GM19099 (cell line): ENCODE data around the gene GNLY.

ENCODE experiments used
- POLR2A ChIP-seq: IDR thresholded peaks from 3 replicates; pipeline ENCODE4 v1.6.1; 2011; ENCODE audit warnings: low read depth; ENCODE audit not compliant: insufficient read length; ENCODE audit errors: extremely low read depth

The GNLY gene

DNA sequence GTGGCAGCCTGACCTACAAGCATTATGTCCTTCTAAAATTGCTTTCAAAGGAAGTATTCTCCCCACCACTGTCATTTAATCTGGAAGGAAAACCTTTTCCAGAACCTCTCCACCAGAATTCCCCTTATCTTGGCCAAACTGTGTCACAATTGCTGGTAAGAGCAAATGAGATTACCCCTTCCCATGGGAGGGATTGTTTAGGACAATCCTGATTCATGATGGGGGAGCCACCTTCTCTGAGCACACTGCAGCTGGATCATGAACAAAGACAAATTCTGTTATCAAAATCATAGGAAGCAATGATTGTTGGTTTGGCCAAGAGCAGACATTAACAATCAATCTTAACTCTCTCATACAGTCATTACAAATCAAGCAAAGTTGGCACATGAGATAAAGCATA is 41.5 kb downstream of the GNLY start:
- TF ChIP-seq POLR2A, result no peak

DNA sequence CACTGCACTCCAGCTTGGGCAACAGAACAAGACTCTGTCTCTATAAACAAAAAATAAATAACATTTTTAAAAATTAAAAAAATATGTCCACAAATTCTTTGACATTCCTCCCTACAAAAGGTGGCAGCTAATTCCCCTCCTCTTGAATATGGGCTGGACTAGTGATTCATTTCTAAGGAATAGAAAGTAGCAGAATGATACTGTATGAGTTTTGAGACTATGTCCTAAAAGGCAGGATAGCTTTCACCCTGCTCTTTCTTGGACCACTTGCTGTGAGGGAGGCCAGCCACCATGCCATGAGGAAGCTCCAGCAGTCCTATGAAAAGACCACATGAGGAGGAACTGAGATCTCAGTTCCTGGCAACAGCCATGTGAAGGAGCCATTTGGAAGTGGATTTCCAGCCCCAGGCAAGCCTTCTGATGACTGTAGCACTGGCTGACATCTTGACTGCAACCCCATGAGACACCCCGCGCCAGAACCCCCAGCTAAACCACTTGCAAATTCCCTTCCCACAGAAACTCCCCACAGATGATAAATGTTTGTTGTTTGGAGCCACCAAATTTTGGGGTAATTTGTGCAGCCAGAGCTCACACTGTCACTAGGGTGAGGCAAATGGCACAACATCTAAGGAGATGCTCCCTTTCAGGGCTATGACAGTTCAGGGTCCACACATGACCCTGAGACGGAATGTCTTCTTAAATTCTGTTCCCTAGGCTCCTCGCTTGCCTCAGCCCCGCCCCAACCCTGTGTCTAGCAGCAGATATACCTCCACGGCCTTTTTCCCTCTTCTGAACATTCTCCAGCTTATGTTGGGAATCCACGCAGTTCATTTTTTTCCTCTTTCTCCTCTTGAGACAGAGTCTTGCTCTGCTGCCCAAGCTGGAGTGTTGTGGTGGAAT is 42.5 kb downstream of the GNLY start:
- TF ChIP-seq POLR2A, result no peak

- TF ChIP-seq POLR2A, result no peak
Measured at GRCh38 chr2:85737481-85737880, 43.3 kb downstream of the GNLY start.

GRCh38 chr2:85737961-85738360 is 43.8 kb downstream of the GNLY start:
- no peak for TF ChIP-seq POLR2A

DNA sequence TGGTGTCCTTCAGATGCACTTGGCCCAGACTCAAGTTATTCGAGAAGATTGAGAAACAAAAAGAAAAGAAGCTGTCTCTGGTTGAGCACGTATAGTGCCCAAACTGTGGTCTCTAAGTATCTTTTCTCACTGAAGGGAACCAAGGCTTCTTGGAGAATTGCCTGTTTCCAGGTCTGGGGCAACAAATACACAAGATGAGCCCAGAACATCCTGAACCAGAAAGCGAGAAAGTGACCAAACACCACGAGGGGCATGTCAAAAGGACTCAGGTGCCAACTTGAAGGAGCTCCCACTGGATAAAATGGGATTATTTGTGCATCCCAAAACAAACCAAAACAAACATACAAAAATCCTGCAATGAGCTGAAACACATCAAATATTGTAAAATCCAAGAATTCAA is 46.0 kb downstream of the GNLY start:
- TF ChIP-seq POLR2A, result no peak

DNA sequence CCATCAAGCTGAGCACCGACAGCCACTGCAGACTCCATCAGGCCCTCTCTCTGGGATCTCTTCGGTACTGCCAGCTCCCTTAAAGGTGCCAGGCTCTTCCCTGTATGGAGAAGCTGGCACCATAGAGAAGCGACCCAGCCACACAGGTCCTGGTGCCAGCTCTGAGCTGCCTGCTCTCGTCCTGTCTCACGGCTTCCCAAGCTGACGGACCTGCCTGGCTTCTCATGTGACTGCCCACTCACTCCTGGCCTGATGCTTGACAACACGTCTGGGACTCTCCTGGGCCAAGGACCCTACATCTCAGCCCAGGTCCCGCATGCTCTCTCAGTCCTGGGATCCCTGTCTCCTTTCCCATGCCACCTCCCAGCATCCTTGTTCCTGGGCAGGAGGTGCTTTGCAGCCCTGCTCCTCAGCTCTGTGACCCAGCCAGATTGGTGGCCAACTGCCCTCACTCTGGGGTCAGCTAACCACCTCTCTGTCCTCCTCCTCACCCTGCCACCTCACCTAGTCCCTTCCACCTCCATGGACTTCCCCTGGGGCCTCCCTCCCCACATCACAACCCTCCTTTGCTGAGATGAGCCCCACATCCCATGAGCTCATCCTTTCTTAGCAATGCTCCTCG is 47.2 kb downstream of the GNLY start:
- no peak for TF ChIP-seq POLR2A

DNA sequence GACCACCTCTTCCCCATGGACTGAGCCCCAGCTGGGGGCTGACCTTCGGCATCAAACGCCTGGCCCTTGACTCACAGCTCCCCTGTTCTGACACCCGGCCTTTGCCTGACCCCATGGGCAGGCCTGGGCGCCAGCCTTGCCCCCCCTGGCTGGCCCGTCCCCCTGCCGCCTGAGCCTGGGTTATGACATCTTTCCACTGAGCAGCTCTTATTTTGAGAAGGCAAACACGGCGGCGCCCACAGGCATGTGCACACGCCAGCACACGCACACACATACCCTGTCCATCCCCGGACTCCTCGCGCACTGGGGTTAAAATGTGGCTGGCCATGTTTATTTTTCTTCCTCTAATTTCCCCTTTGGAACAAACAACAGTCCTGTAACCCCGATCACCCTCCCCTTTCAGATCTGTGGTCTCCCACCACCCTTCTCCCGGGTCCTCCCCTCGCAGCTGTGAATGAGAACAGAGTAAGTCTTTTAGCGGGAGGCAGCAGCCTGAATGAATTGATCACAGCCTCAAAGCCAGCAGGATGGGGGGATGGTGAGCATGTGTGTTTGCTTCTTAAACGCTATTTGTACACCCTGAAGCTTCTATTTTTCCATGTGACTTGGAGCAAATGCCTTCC is 47.8 kb downstream of the GNLY start:
- no peak for TF ChIP-seq POLR2A

- TF ChIP-seq POLR2A, result no peak
Measured at GRCh38 chr2:85743304-85743978, 49.3 kb downstream of the GNLY start.

DNA sequence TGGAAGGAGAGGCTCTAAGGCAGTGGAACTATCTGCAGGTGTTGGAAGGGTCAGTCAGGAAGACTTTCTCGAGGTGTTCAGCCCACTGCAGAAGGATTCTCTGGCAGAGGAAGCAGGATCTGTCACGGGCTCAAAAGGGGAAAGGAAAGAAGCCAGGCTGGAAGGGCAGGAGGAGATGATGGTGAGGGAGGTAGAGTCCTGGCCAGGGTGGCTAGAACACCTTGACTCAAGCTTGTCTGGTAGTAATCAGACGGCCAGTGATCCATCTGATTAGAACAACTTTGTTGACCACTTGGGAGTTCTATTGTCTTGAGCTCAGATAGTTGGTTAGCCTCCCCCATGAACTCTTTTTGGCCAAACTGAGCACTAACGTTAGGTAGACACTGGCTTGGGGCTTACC is 49.9 kb downstream of the GNLY start:
- no peak for TF ChIP-seq POLR2A

DNA sequence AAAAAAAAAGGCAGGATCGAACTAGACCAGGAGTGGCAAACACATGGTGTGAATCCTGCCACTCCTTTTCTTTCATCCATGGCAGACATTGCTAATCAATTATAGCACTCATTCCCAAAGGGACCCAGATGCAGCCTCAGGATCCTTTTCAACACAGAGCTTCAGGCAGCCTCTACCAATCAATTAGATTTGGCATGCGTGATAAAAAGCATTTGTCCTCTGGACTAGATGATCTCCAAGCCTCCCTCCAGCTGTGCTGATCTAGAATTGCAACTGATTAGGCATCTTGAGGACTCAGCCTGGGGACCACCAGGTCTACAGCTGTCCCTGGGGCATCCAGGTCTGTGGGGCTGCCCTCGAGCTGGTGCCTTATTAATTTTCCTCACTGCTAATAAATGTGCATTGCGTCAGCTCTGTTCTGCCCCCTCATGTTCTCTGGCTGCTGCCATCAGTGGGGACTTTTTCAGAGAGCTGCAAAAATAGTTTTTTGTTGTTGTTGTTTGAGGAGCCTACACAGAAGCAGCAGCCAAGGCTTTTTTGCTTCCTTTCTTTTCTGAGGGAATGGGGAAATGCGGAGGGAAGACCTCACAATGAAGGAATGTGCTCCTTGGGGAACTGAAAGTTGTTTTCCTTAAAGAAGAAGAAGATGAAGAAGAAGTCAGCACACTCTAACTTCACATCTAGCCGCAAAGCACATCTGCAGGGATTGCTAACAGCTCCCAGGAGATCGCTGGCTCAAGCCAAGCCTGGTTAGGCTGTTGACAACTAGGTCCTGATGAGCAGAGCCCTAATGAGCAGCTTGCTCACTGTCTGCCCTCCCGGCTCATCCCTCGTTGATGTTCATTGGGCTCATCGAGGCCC is 50.8 kb downstream of the GNLY start:
- no peak for TF ChIP-seq POLR2A

DNA sequence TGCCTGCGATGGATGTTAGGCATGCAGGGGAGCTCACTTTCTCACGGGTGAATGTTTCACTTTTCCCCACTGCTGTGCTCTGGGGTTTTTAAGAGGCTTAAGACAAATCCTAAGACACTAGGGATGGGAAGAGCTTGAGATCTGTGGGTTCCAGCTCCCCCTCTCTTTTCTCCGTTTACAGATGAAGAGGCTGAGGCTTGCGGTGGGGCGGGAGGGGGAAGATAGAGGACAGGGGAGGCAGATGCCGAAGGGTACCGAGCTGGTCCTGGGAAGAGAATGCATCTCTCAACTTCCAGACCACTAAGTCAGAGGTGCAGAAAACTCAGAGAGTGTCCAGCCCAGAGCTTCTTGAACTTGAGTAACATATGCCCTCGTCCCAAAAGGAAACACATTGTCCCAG is 51.5 kb downstream of the GNLY start:
- no peak for TF ChIP-seq POLR2A

DNA sequence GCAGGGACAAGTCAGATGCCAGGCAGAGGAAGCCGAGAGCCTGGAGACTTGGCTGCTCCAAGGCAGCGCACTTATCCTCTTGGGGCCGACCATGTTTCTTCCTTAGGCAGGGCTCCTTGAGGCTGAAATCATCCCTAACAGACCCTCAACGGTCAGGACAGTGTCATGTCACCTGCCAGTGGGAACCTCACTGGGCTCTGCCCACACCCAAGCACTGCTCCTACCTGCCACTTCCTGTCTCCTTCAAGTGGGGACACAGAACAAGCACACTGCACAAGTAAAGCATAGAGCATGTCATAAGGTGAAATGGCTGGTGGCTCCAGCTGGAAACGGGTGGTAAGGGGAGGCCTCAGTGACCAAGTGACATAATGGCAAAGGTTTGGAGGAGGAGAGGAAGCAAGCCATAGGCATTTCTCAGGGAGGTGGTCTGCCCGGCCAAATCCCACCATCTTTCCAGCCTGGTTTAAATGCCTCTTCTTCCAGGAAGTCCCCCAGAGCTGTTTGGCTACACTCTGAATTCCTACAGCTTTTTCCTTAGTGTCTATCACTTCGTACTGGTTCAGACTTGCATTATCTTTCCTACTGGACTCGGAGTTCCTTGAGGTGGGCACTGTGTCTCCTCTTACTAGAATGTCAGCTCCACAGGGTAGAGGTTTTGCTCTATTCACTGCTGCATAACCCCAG is 52.3 kb downstream of the GNLY start:
- no peak for TF ChIP-seq POLR2A

DNA sequence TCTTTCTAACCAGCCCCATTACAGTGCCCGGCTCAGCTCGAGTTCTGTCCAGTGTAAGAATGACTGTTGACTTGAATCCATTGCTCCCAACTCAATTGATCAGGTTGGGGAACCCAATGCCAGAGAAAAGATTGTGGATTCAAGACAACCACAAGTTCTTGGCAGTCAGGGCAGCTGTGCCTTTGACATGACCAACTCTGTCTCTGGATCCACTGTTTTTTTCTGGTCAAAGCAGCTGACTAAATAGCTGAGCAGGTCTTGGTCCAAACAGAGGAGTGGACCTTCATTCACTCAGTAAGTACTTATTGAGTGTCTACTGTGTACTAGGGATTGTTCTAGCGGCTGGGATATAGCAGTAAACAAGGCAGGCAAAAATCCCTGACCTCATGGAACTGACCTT is 53.3 kb downstream of the GNLY start:
- no peak for TF ChIP-seq POLR2A
